Measurements from ENCODE around the gene TMEM132A.
A peak's percentile ranks its signal among the peaks of the same experiment; 100 is the strongest.
"Not testable (repeated sequence)": the region's sequence is repeated elsewhere in the genome, so short reads cannot be mapped to it uniquely, and the experiment has no call there.

The TMEM132A gene

GRCh38 chr11:60966890-60967289, 42.6 kb downstream of the TMEM132A start:
- no peak for DNase-seq

- no peak for DNase-seq
Measured at GRCh38 chr11:60968223-60968622, 44.0 kb downstream of the TMEM132A start.

- peak; percentile 77 to 83 for DNase-seq
Measured at GRCh38 chr11:60970369-60970774, 46.1 kb downstream of the TMEM132A start.

- no peak for DNase-seq
Measured at GRCh38 chr11:60970890-60971289, 46.6 kb downstream of the TMEM132A start.

- peak; percentile 59 to 70 for DNase-seq
Measured at GRCh38 chr11:60971520-60971919, 47.3 kb downstream of the TMEM132A start, which contains the start of gene CD6. Gene CD6, plus strand, starts transcription at chr11:60971680. Its CDS starts 186 bp downstream, at chr11:60971866.

- no peak for DNase-seq
Measured at GRCh38 chr11:60972182-60973030, 48.1 kb downstream of the TMEM132A start.

GRCh38 chr11:60973699-60974098, 49.4 kb downstream of the TMEM132A start:
- no peak for DNase-seq

- DNase-seq, result not testable (repeated sequence)
Measured at GRCh38 chr11:60974316-60974715, 50.1 kb downstream of the TMEM132A start.

GRCh38 chr11:60974726-60975125, 50.5 kb downstream of the TMEM132A start:
- no peak for DNase-seq

- DNase-seq, result no peak
Measured at GRCh38 chr11:60977224-60977623, 53.0 kb downstream of the TMEM132A start.

- no peak for DNase-seq
Measured at GRCh38 chr11:60977836-60978235, 53.6 kb downstream of the TMEM132A start.

GRCh38 chr11:60978546-60979380, 54.5 kb downstream of the TMEM132A start:
- peak; percentile 65 to 67 for DNase-seq

GRCh38 chr11:60981515-60981914, 57.3 kb downstream of the TMEM132A start:
- DNase-seq, result no peak

- DNase-seq, result no peak
Measured at GRCh38 chr11:60982184-60982583, 57.9 kb downstream of the TMEM132A start.

GRCh38 chr11:60984149-60984548, 59.9 kb downstream of the TMEM132A start:
- DNase-seq, result no peak

- DNase-seq, result no peak
Measured at GRCh38 chr11:60984636-60985035, 60.4 kb downstream of the TMEM132A start.

GRCh38 chr11:60985501-60985900, 61.2 kb downstream of the TMEM132A start:
- no peak for DNase-seq

GRCh38 chr11:60985991-60986915, 62.0 kb downstream of the TMEM132A start:
- peak; percentile 76 to 96 for DNase-seq

All from stimulated activated CD4-positive, alpha-beta T cell treated with anti-CD3 and anti-CD28 coated beads, Interleukin-4, amount 100 ng/mL, for 4 hours (primary cell).